ENCODE measurements around the gene IRGC.

The IRGC gene

DNA sequence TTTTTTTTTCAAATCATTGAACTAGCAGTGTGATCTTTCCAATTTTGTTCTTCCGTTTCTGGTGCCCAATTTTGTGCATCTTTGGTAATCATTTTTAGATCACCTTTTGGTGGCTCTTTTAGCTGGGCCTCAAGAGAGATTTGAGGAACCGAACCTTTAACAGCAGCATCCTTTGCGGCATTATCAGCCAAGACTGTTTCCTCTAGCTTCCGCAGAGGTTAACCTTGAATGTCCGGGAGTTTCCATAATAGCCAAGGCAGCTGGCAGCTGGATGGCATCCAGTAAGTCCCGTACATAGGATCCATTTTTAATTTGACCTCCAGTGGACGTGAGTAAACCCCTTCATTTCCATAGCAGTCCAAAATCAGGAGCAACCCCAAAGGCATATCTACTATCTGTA, 9.6 kb downstream of the IRGC start:
- no peak for DNase-seq

DNA sequence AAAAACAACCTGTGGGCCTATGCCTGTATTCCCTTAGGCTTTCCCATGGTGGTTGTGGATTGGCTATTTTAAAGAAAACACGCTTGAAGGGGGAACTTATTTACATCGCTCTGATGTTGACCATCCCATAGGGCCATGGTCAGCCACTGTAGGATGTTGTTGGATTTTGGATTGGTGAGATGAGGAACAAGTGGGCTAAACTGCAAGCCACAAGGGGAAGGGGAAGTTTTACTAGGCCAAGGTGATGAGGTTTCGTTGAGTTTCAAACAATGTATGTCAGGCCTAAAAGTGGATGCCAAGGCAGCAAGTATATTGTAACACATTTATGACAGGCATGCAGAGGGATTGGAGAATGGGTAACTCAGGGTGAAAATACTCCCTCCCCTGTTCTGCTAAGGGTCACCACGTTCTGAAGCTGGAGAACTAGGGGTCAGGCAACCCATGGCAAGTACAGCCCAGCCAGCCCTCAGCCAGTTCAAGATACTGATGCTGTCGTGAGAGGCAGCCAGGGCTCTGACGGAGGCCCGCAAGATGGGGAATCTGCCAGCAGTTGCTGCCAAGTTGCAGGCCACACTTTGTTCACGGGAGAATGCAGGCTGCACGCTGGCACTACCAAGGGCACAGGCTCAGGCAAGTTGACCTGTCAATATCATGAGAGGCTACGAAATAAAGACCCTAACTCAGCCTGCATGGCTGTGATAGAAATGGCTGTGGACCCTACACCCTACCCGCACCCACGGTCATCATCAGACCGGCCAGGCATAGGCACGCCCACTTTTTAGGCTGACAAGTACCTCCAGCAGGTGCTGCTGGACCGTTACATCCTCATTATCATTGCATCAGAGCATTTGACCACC, 11.1 kb downstream of the IRGC start:
- DNase-seq, result no peak

DNA sequence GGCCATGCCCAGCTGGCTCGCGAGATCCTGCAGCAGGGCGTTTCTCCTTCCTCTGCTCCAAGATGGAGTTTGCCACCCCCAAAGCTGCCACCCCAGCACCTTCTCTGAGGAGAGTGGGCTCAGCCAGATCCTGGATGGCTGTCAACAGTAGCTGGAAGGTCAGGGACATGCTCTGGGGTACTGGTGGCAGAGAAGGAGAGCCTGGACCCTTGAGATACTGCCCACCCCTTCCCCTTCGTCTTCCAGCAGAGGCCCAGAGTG, 11.6 kb downstream of the IRGC start:
- DNase-seq, result no peak

DNA sequence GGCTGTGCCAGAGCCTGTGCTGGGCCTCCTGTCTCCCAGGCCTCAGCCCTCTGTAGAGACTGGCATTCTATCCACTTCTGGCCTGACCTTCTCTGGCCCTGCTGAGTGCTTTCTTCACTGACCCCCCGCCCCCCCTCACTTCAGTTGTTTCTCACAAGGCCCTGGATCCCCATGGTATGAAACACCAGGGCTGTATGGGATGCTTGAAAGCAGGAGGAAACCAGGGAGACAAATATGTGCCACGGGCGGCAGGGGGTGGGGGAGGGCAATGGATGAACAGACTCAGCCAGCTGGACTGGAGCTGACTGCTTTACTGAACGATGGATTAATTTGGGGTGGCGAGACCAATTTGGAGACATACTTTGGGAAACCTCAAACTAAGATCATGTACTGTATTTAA, 14.0 kb downstream of the IRGC start:
- DNase-seq, result no peak

DNA sequence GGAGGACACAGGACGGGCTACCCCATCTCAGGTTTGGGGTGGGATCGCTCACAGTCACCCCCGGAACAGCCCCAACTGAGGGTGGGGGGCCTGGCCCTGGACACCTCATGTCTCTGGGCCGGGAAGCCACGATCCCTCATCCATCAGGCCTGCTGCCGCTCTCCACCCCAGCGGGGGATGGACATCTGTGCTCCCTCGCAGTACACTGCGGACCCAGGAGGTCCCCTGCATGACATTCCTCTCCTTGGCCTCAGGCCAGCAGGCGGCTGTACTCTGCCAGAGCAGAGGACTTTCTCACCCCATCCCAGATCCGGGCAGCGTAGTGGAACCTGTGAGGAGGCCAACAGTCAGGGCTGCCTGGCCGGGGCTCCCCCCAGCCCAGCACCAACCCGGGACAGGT, 15.5 kb downstream of the IRGC start:
- DNase-seq, result no peak

DNA sequence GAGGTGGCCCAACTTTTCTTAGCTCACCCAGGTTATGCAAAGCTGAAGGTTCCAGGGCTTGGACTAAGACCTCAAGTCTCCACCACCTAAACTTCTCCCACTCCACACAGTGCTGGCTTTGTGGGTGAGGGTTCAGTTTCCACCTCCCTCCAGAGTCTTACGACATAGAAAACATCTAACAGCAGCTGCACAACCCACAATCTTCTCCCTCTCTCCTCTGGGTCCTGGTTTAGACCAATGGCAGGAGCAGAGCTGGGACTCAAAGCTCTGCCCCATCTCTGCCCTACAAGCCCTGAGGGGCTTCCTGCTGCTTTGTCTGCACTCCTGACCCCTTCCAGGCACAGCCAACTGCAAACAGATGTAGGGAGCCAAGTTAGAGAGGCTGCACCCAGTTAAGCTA, 16.0 kb downstream of the IRGC start:
- DNase-seq, result no peak

DNA sequence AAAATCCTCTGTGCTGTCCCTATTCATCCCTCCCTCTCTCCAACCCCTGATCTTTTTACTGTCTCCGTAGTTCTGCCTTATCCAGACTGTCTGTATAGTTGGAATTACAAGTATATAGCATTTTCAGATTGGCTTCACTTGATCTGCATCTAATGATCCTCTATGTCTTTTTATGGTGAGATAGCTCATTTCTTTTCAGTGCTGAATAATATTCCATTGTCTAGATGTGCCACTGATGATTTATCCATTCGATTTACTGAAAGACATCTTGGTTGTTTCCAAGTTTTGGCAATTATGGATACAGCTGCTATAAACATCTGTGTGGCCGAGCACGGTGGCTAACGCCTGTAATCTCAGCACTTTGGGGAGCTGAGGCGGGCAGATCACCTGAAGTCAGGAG, 19.1 kb downstream of the IRGC start:
- no peak for DNase-seq

DNA sequence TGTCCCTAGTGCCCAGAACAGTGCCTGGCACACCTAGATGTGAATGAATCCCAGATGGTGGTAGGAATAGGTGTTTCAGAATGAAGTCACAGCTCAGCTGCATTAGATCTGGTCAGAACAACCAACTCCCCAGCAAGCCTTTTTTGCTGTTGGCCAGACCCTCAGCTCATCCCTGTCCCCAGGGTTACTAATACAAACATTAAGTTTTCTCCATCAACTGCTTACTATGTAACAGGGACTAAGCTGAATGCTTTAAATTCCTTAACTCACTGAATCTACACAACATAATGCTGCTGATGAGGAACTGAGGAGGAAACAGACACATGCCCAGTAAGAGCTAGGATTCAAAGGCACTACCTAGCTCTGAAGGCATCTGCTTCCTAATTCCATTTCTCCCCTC, 20.1 kb downstream of the IRGC start:
- no peak for DNase-seq

DNA sequence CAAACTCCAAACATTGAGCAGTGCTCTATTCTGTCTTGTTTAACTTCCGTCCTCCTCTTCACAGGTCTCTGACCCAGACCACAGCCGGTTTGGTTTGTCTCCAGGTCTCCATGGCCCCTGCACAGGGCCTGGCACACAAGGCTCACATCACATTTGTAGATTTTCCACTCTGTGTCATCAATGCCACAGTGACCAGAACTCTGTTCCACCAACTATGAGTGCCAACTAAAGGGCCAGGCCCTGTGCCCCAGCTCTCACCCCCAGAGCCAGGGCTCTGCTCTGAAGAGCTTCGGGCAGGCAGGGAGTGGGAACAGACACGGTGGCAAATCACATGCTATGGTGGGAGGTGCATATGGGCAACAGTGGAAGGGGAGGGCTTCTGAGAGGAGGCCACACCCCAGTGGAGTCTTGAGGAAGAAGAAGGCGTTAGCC, 22.9 kb downstream of the IRGC start:
- DNase-seq, result no peak

DNA sequence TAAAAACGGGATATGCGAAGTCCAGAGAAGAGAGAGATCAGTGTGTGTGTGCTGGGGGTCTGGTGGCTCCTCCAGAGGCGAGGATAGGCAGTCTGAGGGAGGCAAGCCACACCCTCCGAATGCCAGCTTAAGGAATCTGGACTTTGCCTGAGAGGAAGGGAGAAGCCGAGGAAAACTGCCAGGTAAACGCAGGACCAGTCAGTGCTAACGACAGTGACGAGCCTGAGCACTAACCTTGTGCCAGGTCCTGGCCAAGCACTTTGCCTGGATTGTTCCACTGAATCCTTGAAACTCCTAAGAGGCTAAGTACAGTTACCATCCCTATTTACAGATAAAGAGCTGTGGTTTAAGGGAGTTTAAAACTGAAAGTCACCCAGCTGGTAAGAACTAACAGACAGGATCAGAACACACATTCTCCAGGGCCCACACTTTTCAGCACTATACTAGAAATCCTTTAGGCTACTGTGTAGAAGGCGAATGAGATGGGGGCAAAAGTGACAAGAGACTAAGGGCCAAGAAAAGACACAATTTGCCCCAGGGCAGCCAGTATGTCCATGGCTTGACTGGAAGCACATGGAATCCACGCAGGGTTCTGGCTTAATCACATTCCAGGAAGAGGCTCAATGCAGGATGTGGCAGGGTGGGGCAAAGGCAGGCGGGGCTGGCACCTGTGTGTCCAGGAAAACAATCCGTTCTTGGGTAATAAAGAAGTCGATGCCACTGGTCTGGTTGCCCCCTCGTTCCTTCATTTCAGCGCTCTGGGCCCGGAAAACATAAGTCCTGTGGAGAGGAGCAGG, 23.8 kb downstream of the IRGC start:
- DNase-seq, result no peak

DNA sequence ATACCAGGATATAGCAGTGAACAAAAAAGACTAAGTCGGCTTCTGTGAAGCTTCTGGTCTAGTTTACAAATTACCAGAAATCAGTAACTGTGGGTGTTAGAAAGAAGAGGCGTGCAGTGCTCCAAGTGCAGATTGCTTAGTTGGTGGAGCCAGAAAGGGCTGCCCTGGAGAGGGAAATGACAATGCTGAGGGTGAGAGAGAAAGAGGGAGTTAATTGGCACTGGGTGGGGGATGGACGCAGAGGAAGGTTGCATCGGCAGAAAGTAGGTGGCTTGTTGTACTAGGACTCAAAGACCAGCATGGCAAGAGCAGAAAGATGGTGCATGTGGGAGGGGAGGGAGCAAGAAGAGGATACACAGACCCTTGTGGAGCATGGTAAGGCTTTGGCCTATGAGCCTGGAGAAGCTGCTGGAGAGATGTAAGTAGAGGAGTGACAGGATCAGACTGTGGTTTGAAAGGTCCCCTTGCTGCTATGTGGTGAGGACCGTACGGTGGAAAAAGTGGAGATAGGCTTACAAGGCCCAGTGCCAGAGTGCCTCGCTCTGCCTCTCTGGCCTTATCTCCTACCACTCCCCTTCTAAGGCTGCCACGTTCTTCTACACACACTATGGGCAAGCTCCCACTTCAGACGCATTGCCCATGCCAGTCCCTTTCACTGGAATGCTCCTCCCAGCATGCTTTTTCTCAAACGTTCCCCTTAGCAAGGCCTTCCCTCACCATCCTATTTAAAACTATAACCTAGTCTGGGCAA, 25.4 kb downstream of the IRGC start:
- DNase-seq, result no peak

DNA sequence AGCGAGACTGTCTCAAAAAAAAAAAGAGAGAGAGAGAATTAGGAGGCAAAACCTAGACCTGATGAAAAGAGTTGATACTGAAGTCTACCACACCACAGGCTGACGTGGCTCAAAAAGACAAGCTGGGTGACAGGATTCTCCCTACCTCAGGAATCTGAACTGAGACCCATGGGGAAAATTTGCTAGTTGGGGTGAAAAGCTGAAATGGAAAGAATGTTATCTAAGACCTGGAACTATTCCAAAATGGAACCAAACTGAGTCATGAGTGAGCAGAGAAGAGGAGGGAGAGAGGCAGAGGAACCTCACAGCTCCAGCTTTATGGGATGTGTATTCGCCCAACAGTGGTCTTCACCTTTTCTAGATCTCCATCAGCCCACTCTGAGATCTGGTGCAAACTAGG, 27.2 kb downstream of the IRGC start:
- no peak for DNase-seq

DNA sequence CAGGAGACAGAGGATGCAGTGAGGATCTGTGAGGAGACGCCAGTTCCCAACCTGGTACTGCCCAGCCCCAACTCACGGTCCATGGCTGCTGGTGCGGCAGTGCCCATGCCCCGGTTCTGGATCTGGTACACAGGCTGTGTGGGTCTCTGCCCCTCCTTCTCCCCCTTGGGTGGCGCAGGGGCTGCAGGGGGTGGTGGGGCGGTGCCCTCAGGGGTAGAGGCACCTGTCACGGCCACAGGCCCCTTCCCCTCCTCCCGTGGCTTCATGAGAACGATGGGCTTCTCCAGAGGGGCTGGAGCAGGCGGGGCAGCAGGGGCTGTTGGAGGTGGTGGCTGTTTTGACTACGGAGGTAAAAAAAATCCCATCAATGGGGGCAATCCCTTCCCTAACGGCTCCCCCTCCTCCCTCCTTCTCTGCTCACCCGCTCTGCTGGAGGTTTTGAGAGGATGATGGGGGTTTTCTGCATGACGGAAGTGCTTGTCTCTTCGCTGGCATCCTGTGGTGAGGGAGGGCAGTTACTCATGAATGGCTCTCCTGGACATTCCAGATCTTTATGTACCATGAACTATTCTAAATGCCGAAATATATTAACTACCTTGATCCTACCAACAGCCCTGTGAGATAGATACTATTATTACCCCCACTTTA, 31.8 kb downstream of the IRGC start:
- DNase-seq, result no peak

DNA sequence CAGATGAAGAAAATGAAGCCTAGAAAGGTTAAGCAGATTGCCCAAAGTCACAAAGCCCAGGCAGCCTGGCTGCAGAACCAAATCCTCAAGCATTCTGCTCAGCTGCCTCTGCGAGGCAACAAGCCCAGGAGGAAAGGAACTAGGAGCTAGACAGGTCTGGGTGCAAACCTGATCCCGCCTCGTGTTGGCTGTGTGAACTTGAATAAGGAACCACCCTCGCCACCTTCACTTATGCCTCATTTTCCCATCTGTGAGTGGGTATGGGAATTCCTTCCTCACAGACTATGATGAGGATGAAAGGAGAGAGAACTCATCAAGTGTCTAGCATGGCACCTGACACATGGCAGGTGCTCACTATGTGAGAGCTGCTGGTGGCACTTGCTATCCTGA, 32.3 kb downstream of the IRGC start:
- DNase-seq, result no peak

DNA sequence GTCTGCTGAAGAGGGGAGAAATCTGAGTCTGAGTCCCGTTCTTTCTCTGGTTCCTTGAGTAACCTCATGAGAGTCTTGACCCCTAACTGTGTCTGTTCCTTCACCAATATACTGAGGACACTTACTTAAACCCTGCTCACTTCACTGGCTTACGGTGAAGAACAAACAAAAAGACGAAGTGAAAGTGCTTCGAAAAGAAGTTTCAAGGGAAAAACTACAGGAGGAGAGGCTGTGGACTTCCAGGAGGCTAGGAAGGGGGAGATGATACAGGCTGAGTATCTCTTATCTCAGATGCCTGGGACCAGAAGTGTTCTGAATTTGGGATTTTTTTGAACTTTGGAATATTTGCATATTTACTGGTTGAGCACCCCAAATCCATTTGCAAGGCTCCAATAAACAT, 32.8 kb downstream of the IRGC start:
- no peak for DNase-seq

DNA sequence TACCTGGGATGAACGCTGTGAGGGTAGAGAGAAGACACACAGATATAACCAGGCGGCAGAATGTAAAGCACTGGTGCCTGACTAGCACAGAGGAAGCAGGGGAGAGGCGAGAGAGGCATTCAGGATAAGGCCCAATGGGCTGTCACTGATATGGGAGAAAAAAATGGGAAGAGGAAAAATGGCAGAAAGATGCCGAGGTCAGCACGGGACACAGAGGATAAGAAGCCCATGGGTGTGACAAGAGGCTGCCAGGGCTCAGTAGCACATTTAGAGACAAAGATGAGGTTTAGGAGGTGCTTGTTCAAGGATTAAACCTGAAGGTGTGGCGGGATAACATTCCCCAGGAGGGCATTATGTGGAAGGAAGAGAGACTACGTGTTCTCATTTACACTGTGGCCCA, 33.3 kb downstream of the IRGC start:
- no peak for DNase-seq

DNA sequence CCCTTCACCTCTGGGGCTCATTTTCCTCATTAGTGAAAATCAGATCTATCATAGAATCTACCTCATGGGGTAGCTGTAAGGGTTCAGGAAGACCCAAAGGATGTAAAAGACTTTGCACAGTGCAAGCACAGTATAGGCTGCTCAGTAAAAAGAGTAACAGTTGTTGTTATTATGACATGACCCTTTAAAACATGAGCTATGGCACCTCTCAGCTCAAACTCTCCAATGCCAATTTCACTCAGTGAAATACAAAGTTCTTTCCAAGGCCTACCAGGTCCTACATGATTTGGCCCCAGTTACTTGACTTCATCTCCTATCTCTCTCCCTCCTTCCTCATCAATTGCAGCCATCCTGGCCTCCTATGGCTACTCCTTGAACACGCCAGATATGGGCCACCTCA, 34.0 kb downstream of the IRGC start:
- DNase-seq, result no peak

DNA sequence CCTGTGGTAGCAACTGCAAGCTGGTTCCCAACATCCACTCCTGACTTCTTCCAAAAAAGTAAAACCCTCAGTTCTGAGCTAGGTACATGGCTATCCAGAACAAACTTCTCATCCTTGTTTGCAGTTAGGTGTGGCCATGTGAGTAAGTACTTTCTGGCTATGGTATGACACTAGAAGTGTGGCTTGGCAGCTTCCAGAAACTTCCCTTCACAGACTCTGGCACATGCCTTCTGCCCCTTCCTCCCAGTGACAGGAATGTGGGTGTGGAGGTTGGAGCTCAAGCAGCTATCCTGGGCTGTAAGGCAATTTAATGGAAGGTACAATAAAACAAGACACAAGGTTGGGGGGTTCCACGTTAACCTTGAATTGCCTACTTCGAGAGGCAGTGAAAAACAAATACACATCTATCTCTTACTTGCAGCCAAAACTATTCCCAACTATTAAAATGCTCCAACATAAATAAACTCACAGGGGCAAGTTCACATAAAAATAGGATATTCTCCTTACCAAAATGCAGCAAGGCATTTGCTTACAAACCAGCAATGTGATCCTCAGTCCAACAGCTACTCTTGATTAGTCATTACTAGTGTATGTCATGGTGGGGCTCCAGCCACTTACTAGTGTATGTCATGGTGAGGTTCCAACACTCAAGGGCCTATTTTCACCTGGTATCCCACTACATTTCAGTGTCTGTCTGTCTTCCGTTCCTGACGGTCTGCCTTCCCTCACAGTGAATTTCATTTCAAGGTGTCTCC, 35.8 kb downstream of the IRGC start:
- DNase-seq, result no peak

DNA sequence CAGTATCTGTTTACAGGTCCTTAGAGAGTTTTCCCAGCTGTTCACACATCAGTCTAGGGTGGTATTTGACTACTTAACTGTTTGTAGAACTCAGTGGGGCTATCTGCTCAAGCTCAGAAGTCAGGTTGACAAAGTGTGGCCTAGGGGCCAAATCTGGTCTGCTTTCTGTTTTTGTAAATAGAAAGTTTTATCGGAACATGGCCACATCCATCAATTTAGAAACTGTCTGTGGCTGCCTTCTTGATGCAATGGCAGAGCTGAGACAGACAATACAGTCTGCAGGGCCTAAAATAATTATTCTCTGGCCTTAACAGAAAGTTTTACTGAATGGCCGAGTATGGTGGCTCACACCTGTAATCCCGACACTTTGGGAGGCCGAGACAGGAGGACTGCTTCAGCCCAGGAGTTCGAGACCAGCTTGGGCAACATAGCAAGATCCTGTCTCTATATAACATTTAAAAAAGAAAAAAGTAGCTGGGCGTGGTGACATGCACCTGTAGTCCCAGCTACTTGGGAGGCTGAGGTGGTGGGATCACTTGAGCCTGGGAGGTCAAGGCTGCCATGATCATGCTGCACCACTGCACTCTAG, 36.5 kb downstream of the IRGC start:
- DNase-seq, result no peak

DNA sequence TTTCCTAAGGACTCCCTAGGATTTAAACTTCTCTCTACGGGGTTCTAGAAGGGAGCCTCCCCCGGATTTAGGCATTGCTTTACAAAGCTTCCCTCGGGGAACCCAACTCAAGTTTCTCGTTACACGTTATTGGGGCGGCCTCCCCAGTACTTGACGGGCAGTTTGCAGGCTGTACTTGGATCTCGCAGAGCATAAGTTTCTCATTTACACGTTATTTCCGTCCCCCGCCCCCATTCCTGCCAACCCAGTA, 38.3 kb downstream of the IRGC start:
- DNase-seq, result no peak

DNA sequence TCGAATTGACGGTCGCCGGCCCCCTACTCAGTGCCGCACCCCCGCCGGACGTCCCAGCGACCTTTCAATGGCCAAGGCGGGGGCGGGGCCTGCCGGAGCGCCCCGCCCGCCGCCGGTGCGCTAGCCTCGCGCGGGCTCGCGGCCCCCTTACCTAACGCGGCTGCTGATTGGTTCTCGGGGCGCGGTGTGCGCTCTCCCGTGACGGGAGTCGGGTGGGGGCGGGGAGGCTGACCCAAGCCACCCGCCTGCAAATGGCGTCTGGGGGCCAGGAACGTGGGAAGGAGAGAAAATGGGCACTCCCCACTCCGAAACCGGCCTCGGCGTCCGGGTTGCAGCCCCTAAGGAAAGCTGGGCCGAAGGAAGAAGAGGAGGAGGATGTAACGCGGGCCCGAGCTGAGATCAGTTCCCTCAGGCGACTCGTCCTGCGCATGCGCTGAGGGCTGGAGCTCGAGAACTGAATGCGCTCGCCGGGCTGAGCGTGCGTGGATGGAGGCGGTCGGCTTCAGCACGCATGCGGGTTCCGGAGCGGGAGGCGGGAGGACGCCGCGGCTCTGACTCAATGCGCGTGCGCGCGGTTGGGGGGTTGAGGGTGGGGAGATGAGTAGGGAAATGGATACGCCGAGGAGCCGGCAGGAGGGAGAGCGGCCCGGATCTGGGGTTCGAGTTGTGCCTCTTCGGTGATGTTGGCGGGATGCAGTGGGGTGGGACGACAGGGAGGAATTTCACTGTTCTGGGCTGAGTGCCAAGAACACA, 38.8 kb downstream of the IRGC start, which contains the start of gene SMG9:
Gene SMG9 (minus strand): TSS at position 460 of the 753 bp plus-strand sequence. CDS start 4,221 bp downstream, outside the sequence.
- DNase-seq, result peak; percentile 97 to 98

Measured in stimulated activated CD4-positive, alpha-beta T cell treated with anti-CD3 and anti-CD28 coated beads, Interleukin-2, amount 100 ng/mL, for 24 hours (primary cell).